COR-L47 (cell line): ENCODE data around the gene LRTM1.

ENCODE experiments used
- DNase-seq: peaks from one replicate; lab custom pipeline; 2025; lab: John Stamatoyannopoulos, UW

LRTM1 gene

GRCh38 chr3:54928046-54928770, at the start of gene LRTM1:
TSS of gene LRTM1 (minus strand) at chr3:54928059. CDS start at chr3:54927911, 148 bp downstream.
- no peak for DNase-seq

DNA sequence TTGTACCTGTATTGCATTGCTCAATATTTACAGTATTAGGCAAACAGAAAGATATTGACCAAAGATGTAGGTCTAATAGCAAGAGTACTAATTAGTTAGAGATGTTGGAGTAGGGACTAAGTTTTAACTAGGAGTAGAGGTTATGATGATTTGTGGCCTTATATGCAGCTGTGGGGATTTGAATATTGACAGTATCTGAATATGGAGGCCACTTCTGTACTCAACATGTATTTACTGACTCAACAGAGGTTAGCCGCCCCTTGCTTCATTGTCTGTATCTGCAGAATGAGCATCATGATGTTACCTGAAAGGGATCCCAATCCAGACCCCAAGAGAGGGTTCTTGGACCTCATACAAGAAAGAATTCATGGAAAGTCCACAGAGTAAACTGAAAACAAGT, 49.6 kb upstream of the LRTM1 start:
- DNase-seq = no peak

DNA sequence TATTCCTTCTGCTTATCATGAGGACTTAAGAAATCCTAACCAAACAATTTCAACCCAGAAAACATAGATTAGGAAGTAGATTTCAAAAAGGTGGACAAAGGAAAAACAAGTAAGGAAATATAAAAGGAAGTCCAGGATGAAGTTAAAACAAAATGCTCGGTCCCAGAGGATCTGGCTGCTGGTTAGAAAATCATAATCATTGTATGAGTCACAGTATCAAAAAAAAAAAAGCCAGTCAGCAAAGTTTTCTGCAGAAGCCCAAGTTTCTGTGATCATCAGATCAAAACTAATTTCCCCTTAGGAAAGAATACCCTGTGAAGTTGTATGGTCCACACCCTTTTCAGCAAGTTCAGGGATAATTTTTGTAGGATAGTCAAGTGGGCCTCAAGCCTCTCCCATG, 43.0 kb upstream of the LRTM1 start:
- DNase-seq = no peak

DNA sequence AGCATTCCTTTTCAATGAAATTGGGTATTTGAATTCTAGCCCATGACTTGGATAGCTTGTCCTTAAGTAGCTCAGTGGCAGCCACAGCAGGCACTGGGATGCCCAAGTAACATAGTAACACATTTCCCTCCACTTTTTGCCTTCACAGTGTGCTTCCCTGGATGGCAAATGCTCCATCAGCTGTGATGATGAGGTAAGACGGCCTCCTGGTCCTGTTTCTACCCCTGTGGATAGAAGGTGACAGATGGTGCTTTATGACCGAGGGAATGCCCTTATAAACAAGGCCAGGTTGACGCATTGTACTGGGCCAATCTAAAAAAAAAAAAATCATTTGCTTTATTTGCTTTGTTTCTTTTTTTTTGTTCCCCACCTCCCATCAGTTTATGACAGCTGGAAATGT, 41.8 kb upstream of the LRTM1 start:
- no peak for DNase-seq

DNA sequence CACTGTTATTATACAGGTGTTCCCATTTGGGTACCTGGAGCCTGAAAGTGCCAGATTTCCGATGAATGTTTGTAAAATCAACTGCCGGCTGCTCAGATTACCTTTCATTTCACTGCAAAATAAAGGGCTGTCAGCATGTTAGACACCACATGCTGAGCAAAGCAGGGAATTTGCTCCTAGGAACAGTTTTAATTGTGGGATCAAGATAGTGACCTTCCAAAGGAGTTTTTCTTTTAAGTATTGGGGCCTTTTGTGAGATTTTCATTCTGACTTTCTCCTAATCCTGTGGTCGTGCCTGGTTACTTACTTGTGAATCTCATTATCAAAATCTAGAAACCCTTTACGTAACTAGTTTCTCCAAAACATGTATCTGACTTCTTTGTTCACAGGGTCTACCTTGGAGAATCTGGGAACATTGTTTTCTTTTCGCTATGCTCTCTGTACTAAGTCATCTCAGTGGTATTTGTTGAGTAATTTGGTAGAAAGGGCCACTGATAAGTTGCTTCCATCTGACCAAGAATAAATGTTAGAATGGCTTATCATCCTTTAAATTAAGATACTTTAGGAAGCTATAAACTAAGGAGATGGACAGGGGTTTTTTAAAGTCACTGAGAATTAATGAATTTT, 40.8 kb upstream of the LRTM1 start:
- peak; percentile 2 for DNase-seq

DNA sequence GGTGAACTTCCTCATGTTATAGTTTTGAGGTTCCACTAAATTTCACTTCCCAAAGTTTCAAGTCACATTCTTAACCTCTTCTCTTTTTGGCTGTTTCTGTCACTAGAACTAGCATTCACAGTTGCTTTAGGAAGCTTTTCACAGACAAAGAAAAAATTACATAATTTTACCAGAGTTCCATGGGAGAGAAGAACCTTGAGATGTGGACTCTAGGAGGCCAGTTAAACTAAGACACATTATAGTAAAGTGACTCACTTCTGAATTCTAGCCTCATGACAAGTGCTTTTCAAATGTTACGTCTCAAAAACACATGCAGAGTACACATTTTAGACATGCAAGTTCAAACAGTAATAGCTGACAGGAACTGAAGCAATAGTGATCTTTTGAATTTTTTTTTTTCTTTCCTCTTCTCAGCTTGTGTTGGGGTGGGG, 39.9 kb upstream of the LRTM1 start:
- no peak for DNase-seq

GRCh38 chr3:54966979-54967378, 39.1 kb upstream of the LRTM1 start:
- DNase-seq = no peak

GRCh38 chr3:54965746-54966145, 37.9 kb upstream of the LRTM1 start:
- no peak for DNase-seq

GRCh38 chr3:54964081-54964480, 36.2 kb upstream of the LRTM1 start:
- DNase-seq = no peak

DNA sequence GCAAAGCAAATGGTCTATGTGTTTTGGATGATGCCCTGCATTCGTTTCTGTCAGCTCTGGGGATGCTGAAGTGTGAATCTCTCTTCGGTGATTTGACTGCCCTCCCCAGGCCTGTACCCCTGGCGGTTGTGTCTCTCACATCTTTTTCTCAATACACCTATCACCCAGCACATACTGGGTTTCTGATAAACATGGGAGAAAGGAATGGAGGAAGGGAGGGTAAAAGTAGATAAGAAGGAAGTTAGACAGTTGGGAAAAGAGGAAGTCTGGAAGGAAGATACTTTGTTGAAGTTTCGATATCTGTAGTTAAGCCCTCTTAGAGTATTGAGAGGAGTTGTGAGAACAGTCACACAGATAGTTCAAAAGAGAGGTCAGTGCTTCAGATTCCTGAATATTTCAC, 35.8 kb upstream of the LRTM1 start:
- no peak for DNase-seq

GRCh38 chr3:54962200-54962599, 34.3 kb upstream of the LRTM1 start:
- DNase-seq = no peak

GRCh38 chr3:54960701-54961100, 32.8 kb upstream of the LRTM1 start:
- no peak for DNase-seq

DNA sequence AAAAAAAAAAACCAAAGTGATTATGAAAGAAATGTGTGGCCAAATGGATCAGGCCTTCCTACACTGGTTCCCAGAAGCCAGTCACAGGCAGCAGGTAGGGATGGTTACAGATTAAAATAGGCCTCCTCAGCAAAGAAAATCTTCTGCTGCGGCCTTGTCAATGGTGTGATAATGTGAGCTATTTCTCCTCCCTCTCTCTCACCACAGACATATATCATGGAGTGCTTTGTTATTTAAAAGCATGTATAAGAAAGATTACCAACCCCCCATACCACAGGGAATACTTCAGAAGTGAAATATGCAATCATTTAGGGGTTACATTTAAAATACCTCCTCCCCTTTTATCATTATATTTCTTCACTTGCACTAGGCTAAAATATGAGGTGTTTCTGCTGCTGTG, 32.2 kb upstream of the LRTM1 start:
- no peak for DNase-seq

GRCh38 chr3:54957711-54958110, 29.9 kb upstream of the LRTM1 start:
- peak; percentile 51 for DNase-seq

GRCh38 chr3:54955941-54956340, 28.1 kb upstream of the LRTM1 start:
- no peak for DNase-seq

GRCh38 chr3:54955496-54955895, 27.6 kb upstream of the LRTM1 start:
- DNase-seq = no peak

DNA sequence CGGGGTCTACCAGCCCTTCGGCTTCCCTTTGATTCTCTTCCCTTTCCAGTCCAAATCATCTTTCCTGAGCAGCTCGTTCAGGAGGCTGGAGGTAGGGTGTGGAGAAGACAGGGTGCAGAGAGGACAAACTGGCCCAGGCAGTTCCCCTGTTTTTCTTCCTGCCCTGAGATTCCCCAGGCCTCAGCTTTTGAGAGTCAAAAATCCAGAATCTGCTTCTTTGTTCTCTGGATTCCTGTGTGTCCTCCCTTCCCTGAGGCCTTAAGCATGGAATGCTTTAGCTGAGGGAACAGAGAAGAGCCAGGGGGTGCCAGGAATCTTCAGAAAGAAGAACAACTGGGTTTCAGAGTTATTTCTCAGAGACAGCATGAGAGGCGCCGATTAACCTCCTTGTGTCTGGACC, 26.7 kb upstream of the LRTM1 start:
- DNase-seq = no peak

- no peak for DNase-seq
Measured at GRCh38 chr3:54954022-54954421, 26.2 kb upstream of the LRTM1 start.

GRCh38 chr3:54951405-54951804, 23.5 kb upstream of the LRTM1 start:
- DNase-seq = peak; percentile 1

DNA sequence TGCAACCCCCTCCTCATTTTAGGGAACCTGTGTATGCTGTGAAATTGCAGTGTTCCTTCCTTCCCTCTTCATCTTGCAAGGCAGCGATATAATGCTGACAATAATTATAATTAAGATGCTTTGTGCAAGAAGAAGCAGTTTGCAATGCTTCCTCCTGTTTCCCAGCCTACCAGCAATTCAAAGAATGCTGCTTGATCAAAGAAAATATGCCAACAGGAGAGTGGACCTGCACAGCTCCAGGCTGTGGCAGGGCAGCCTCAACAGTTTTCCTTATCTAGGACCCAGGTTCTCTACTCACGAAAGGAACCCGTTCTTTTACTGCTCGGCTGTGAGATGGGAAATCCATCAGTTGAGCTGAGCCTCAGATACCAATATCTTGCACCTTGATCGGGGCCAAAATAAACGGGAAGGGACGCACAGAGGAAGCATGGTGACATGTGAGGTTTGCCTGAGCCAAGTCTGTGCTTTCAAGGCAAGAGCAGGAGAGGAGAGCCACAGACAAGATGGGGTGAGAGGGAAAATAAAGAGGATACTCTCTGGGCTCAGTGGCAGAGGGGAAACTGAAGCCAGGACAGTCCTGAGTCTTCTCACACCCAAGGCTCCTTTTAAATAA, 22.6 kb upstream of the LRTM1 start:
- no peak for DNase-seq

GRCh38 chr3:54949491-54950044, 21.7 kb upstream of the LRTM1 start:
- DNase-seq = peak; percentile 28

DNA sequence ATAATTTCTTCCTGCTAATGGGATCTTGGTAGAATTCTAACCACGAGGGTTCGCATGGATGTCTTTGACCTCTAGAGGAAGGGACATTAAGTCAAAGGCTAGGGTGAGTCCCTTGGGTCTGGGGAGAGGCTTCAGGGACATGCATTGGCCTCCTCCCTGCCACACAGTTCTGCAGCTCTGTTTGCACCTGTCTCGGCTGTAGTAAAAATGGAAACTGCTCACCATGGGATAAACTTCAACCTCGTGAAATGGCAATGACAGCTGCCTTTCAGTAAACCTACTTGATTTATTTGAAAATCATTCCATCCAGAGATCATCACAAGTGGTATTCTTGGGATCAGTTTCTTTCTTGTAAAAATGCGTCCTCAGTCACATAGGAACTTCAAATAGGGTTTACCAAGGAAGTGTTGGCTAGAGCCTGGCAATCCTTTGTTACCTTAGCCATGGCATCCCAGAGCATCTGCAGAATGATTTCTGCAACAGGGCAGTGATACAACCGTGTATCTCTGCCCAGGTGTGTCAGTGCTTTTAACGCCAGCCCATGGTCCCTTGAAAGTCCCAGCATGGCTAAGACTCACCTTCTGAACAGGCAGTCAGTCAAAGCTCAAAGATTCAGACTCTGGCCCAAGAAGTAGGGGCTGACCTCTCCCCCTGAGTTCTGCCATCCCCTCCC, 14.0 kb upstream of the LRTM1 start:
- no peak for DNase-seq

- no peak for DNase-seq
Measured at GRCh38 chr3:54940971-54941370, 13.1 kb upstream of the LRTM1 start.
